GM23248 (cell line): ENCODE results near the gene DTX4.

Experiments
- EZH2 ChIP-seq: fragments of 200-600 bp; sonication (generic); IDR thresholded peaks from 2 replicates; pipeline ENCODE4 v1.6.1; 2018; ENCODE audit warnings: antibody characterized with exemption, mild to moderate bottlenecking; ENCODE audit not compliant: insufficient read depth, poor library complexity, severe bottlenecking
- EZH2phosphoT487 ChIP-seq: fragments of 200-600 bp; sonication (generic); IDR thresholded peaks from 2 replicates; pipeline ENCODE4 v1.6.1; 2018; ENCODE audit warnings: antibody characterized with exemption, moderate library complexity, mild to moderate bottlenecking, low read depth; ENCODE audit not compliant: insufficient read depth

DNA sequence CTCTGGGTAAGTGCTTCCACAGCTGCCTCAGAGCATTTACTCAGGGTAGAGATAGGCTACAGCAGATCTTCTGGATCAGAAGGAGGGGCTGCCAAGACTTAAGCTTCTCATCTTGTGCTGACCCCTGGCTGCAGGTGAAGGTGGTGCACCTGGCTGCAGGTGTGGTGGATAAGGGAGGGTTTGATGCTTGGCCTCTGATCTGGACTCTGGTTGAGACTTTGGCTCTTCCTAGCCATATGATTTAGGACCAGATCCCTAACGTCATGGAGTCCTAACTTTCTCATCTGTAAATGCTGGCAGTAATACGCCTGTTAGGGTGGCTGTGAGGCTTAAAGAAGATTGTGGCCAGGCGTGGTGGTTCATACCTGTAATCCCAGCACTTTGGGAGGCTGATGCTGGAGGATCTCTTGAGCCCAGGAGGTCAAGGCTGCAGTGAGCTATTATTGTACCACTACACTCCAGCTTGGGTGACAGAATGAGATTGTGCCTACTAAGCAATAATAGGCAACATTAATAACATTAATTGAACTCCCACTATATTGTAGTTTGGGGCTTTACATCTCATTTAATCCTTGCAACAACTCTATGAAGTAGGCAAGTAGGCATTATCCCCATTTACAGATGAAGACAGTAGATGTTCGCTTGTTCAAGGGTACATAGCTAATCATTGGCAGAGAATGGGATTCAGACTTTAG lies 10.7 kb downstream of the DTX4 start:
- TF ChIP-seq EZH2 = no peak
- TF ChIP-seq EZH2phosphoT487 = no peak
